H1 (cell line): ENCODE measurements around the gene POLR1D. TPM values are rescaled to one million over a fixed set of nuclear protein-coding genes. Genes with fewer than 3 reads are reported as not detected.

Experiments
- polyA plus RNA-seq, 7 experiments: library from polyadenylated mRNA; depleted of rRNA in 3 of 7; stranded (reverse) in 5 of 7; unstranded in 2 of 7; fragments of >200 nt in 5 of 7; fragments of 200-250 nt in 2 of 7; gene quantifications; 1 replicate in 5 of 7; 2 replicates in 1 of 7; 4 replicates in 1 of 7; pipeline versions ENCODE4 v1.2.1 to v1.2.3, GENCODE V29; 2011 to 2013; ENCODE audit warnings: missing spikeins in 2 of 7, mixed read lengths in 2 of 7
- total RNA-seq: library from RNA; stranded (reverse); fragmentation: NEBNext Ultra II Directional; extraction: Animal tissue kit (Norgen Biotek cat#: 25700); gene quantifications from 2 replicates; pipeline ENCODE4 v1.2.1, GENCODE V29; 2021
- TF ChIP-seq, protein P1 (sequence below): IDR thresholded peaks from 2 replicates; pipeline ENCODE4 v1.6.1; 2012; ENCODE audit warnings: inconsistent platforms

POLR1D gene
- total and polyA plus RNA-seq, 2 of the 8 experiments (the other 6 are each of a cell fraction or from before 2014, with no cell fraction given), result 226 to 232 TPM

DNA sequence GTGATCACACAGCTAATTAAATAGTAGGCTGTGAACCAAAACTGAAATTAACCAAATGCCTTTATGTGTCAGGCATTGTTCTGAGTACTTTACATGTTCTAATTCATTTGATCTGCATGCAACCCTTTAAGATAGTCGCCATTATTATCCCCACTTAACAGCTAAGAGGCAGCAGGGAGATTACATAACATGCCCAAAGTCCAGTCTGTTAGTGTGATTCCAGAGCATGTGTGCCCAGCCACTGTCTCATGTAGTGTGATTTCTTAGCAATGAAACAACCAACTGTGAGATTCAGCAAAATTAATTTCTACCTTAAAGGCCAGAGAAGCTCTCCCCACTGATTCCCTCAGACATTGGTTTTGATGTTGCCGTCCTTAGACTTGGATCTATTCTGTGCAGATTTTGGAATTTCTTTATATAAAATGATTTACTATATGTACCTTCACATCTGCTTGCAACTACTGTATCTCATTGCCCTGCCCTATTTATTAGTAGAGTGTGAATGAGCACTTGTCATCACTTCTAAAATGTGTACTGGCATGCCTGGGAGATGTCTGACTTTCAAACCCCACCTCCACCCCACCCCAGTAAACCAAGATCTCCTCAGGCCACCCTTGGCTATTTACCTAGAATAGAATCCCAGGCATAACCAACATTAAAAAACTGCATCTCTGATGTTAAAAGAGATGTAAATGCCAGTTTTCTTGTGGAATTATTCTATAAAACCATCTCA lies 41.2 kb downstream of the POLR1D start (continued):
- TF ChIP-seq, protein P1, sequence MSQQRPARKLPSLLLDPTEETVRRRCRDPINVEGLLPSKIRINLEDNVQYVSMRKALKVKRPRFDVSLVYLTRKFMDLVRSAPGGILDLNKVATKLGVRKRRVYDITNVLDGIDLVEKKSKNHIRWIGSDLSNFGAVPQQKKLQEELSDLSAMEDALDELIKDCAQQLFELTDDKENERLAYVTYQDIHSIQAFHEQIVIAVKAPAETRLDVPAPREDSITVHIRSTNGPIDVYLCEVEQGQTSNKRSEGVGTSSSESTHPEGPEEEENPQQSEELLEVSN, result no peak
